ENCODE data around the gene GRM8.

The GRM8 gene

DNA sequence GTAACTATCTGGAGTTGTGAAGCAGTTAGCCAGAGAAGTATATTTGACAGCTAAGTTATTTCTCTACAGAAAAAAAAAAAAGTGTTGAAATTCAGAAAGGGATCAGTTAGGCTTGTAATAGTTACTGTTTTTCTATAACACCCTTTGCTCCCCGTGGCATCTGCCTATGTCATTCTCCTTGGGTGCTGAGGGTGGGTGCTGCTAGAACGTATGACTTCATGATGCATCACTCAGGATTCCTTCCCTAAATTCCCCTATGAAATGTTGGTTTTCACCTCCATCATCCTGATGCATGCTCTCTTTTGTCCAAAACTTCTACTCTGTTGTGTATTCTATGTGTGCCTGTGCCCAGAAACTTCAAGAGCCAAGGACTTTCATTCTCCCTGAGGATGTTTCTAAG lies 536.4 kb downstream of the GRM8 start:
- Histone ChIP-seq H3K27ac (ENCODE audit: low read length) (no peak overlapping the region), H3K9me3 (replicated peaks; ENCODE audit: insufficient read depth, low read length) (no peaks in the 10 kb centered on the region), H3K9ac (ENCODE audit: low read length) (no peak overlapping the region), H3K4me1 (ENCODE audit: low read length) (peaks cover 18% of the 10 kb centered on the region), H3K9me2 (replicated peaks; ENCODE audit: insufficient read depth, low read length) (no peaks in the 10 kb centered on the region), H2AFZ (ENCODE audit: low read length) (no peak overlapping the region), H3F3A (ENCODE audit: insufficient read depth, low read length) (peaks cover 12% of the 10 kb centered on the region), H3K4me2 (ENCODE audit: low read depth, low read length) (no peak overlapping the region), H3K27me3 (replicated peaks; ENCODE audit: insufficient read depth, low read length) (no peaks in the 10 kb centered on the region), H4K20me1 (ENCODE audit: insufficient read depth, low read length) (no peaks in the 10 kb centered on the region), H3K79me2 (ENCODE audit: low read length) (no peaks in the 10 kb centered on the region), H3K36me3 (replicated peaks; ENCODE audit: insufficient read depth, low read length) (no peaks in the 10 kb centered on the region), H3K4me3 (ENCODE audit: low read length) (no peak overlapping the region)
- TF ChIP-seq EZH2phosphoT487 (IDR thresholded peaks at IDR 0.05; ENCODE audit: low read length), result no peak
- TF ChIP-seq, protein P1, sequence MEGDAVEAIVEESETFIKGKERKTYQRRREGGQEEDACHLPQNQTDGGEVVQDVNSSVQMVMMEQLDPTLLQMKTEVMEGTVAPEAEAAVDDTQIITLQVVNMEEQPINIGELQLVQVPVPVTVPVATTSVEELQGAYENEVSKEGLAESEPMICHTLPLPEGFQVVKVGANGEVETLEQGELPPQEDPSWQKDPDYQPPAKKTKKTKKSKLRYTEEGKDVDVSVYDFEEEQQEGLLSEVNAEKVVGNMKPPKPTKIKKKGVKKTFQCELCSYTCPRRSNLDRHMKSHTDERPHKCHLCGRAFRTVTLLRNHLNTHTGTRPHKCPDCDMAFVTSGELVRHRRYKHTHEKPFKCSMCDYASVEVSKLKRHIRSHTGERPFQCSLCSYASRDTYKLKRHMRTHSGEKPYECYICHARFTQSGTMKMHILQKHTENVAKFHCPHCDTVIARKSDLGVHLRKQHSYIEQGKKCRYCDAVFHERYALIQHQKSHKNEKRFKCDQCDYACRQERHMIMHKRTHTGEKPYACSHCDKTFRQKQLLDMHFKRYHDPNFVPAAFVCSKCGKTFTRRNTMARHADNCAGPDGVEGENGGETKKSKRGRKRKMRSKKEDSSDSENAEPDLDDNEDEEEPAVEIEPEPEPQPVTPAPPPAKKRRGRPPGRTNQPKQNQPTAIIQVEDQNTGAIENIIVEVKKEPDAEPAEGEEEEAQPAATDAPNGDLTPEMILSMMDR (IDR thresholded peaks at IDR 0.05; ENCODE audit: low read length), result no peak
- no peak for TF ChIP-seq EZH2 (optimal IDR thresholded peaks at IDR 0.05; ENCODE audit: low read depth, low read length)
- DNase-seq, result no peak

- Histone ChIP-seq H3K27ac (ENCODE audit: low read length) (no peak overlapping the region), H3K9me2 (replicated peaks; ENCODE audit: insufficient read depth, low read length) (no peaks in the 10 kb centered on the region), H3K9ac (ENCODE audit: low read length) (no peak overlapping the region), H2AFZ (ENCODE audit: low read length) (no peak overlapping the region), H4K20me1 (ENCODE audit: insufficient read depth, low read length) (no peaks in the 10 kb centered on the region), H3K4me2 (ENCODE audit: low read depth, low read length) (no peak overlapping the region), H3K4me1 (ENCODE audit: low read length) (peaks cover 10% of the 10 kb centered on the region), H3K79me2 (ENCODE audit: low read length) (no peaks in the 10 kb centered on the region), H3K36me3 (replicated peaks; ENCODE audit: insufficient read depth, low read length) (no peaks in the 10 kb centered on the region), H3F3A (ENCODE audit: insufficient read depth, low read length) (peaks cover 4% of the 10 kb centered on the region), H3K4me3 (ENCODE audit: low read length) (no peak overlapping the region), H3K27me3 (replicated peaks; ENCODE audit: insufficient read depth, low read length) (no peaks in the 10 kb centered on the region), H3K9me3 (replicated peaks; ENCODE audit: insufficient read depth, low read length) (no peaks in the 10 kb centered on the region)
- TF ChIP-seq EZH2phosphoT487 (IDR thresholded peaks at IDR 0.05; ENCODE audit: low read length) (no peak), EZH2 (optimal IDR thresholded peaks at IDR 0.05; ENCODE audit: low read depth, low read length) (no peak)
- TF ChIP-seq, protein P1 (IDR thresholded peaks at IDR 0.05; ENCODE audit: low read length), result no peak
- DNase-seq, result no peak
These were observed 537.7 kb downstream of the GRM8 start for GRCh38 chr7:126715076-126715475.

DNA sequence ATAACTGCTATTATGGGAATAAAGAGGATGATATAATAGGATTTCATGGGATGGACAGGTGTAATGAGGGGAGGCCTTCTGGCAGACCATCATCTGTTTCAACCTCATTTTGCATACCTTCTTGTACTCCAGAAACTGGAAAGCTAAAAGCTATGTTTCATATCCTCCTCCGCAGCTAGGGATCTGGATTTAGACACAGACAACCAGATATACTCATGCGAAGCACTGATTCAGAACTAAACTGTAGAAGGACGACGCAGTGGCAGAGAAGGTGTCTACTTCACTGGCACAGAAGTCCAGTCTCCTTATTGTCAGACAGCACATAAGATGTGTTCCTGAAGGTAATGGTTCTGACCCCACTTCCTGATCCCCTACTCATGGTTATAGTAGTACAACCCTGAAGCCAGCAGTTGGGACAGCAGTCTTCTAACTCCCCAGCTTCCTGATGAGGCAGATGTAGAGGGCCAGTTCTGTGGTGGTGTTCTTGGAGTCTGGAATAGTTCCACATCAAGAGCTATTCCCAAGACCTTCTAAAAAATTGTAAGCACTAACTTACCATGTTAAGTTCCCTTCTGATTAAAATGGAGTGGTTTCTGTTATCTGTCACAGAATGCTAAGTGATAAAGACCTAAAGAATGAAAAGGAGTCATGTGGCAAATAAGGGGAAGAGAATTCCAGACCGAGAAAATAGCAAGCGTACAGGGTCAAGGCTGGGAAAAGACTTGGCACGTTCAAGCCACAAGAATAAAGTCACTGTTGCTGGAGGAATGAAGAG lies 550.3 kb downstream of the GRM8 start:
- Histone ChIP-seq H3K36me3 (replicated peaks; ENCODE audit: insufficient read depth, low read length) (no peaks in the 10 kb centered on the region), H3K9me2 (replicated peaks; ENCODE audit: insufficient read depth, low read length) (no peaks in the 10 kb centered on the region), H3K9ac (ENCODE audit: low read length) (no peak overlapping the region), H3K79me2 (ENCODE audit: low read length) (no peaks in the 10 kb centered on the region), H3F3A (ENCODE audit: insufficient read depth, low read length) (peaks cover 12% of the 10 kb centered on the region; the same call in 1 of the 2 replicates), H3K4me3 (ENCODE audit: low read length) (no peak overlapping the region), H4K20me1 (ENCODE audit: insufficient read depth, low read length) (no peaks in the 10 kb centered on the region), H3K27ac (ENCODE audit: low read length) (no peak overlapping the region), H3K27me3 (replicated peaks; ENCODE audit: insufficient read depth, low read length) (no peaks in the 10 kb centered on the region), H3K4me2 (ENCODE audit: low read depth, low read length) (no peak overlapping the region), H3K9me3 (replicated peaks; ENCODE audit: insufficient read depth, low read length) (no peaks in the 10 kb centered on the region), H3K4me1 (ENCODE audit: low read length) (peaks cover 36% of the 10 kb centered on the region), H2AFZ (ENCODE audit: low read length) (no peak overlapping the region)
- TF ChIP-seq EZH2 (optimal IDR thresholded peaks at IDR 0.05; ENCODE audit: low read depth, low read length) (no peak), EZH2phosphoT487 (IDR thresholded peaks at IDR 0.05; ENCODE audit: low read length) (no peak)
- TF ChIP-seq, protein P1 (IDR thresholded peaks at IDR 0.05; ENCODE audit: low read length), result no peak
- DNase-seq, result no peak
